Measurements from ENCODE around the gene FTCD. TPM values are rescaled to one million over a fixed set of nuclear protein-coding genes. Genes with fewer than 3 reads are reported as not detected.

FTCD gene
- total and polyA plus RNA-seq, 9 of the 15 experiments (the other 6 are each of a cell fraction or from before 2014, with no cell fraction given) = 0.11 to 1.6 (median 0.67) TPM; not detected in 5

GRCh38 chr21:46129846-46130651, 25.3 kb downstream of the FTCD start:
- Histone ChIP-seq H2AFZ (ENCODE audit: low read depth, low read length) (no peak overlapping the region), H3K9me3 (replicated peaks; ENCODE audit: control insufficient read depth, insufficient read depth, low read depth, low read length) (no peaks in the 10 kb centered on the region; the same call in 1 of the 2 replicates), H3K79me2 (ENCODE audit: control insufficient read depth, insufficient read depth, low read length) (no peaks in the 10 kb centered on the region), H3K27me3 (ENCODE audit: control insufficient read depth in 2 of 2, insufficient read depth in 2 of 2, low read length in 2 of 2) (peaks cover 46 to 71% of the 10 kb centered on the region in 2 experiments; a peak in 4 of 5 replicates), H3K27ac (ENCODE audit: extremely low read depth, low read depth, low read length) (no peak overlapping the region), H3K9me1 (ENCODE audit: control insufficient read depth, insufficient read depth, low read length) (no peaks in the 10 kb centered on the region), H3K4me1 (replicated peaks in 1 of 2; ENCODE audit: control insufficient read depth in 2 of 2, insufficient read depth in 2 of 2, low read length in 2 of 2) (peaks cover 0 to 71% of the 10 kb centered on the region in 2 experiments; a peak in 2 of 5 replicates), H3K4me2 (ENCODE audit: insufficient read depth, low read length) (no peak overlapping the region), H3K4me3 (no peak overlapping the region), H3K36me3 (ENCODE audit: control insufficient read depth, insufficient read depth, low read length) (no peaks in the 10 kb centered on the region), H4K20me1 (replicated peaks; ENCODE audit: control insufficient read depth, insufficient read depth, low read length) (peaks cover 6% of the 10 kb centered on the region; the same call in 1 of the 2 replicates), H3K9ac (ENCODE audit: insufficient read depth in 1 of 2, low read depth in 2 of 2, low read length in 2 of 2) (0 out of 4 replicates have a peak overlapping the region, but pooled peaks of 1 of the 2 experiments have one; percentile 36)
- ChIA-PET POLR2A (interaction anchor here (0.6 to 1.6 kb wide), 6 partner anchors 9 to 193 kb away, joined by 3 to 5 read pairs (median 3); no protein-coding TSS in a partner anchor), CTCF (ENCODE audit: low intra/inter-chr PET ratio) (no interaction called here)
- no peak for TF ChIP-seq ZNF655 (CRISPR knock-in tag; IDR thresholded peaks at IDR 0.05)
- no peak for TF ChIP-seq ZNF583 (CRISPR knock-in tag; IDR thresholded peaks at IDR 0.05)
- TF ChIP-seq ZNF436 (CRISPR knock-in tag; IDR thresholded peaks at IDR 0.05) = no peak
- TF ChIP-seq CC2D1A (IDR thresholded peaks at IDR 0.05) = no peak
- TF ChIP-seq MYBL2 (IDR thresholded peaks at IDR 0.05; ENCODE audit: low read depth) = no peak
- TF ChIP-seq MYBL2 (CRISPR knock-in tag; IDR thresholded peaks at IDR 0.05; ENCODE audit: borderline replicate concordance) = no peak
- TF ChIP-seq, protein P1, sequence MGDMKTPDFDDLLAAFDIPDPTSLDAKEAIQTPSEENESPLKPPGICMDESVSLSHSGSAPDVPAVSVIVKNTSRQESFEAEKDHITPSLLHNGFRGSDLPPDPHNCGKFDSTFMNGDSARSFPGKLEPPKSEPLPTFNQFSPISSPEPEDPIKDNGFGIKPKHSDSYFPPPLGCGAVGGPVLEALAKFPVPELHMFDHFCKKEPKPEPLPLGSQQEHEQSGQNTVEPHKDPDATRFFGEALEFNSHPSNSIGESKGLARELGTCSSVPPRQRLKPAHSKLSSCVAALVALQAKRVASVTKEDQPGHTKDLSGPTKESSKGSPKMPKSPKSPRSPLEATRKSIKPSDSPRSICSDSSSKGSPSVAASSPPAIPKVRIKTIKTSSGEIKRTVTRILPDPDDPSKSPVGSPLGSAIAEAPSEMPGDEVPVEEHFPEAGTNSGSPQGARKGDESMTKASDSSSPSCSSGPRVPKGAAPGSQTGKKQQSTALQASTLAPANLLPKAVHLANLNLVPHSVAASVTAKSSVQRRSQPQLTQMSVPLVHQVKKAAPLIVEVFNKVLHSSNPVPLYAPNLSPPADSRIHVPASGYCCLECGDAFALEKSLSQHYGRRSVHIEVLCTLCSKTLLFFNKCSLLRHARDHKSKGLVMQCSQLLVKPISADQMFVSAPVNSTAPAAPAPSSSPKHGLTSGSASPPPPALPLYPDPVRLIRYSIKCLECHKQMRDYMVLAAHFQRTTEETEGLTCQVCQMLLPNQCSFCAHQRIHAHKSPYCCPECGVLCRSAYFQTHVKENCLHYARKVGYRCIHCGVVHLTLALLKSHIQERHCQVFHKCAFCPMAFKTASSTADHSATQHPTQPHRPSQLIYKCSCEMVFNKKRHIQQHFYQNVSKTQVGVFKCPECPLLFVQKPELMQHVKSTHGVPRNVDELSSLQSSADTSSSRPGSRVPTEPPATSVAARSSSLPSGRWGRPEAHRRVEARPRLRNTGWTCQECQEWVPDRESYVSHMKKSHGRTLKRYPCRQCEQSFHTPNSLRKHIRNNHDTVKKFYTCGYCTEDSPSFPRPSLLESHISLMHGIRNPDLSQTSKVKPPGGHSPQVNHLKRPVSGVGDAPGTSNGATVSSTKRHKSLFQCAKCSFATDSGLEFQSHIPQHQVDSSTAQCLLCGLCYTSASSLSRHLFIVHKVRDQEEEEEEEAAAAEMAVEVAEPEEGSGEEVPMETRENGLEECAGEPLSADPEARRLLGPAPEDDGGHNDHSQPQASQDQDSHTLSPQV (IDR thresholded peaks at IDR 0.05) = no peak
- TF ChIP-seq SIRT6 (IDR thresholded peaks at IDR 0.05; ENCODE audit: low read depth, low read length) = no peak
- TF ChIP-seq, protein P2, sequence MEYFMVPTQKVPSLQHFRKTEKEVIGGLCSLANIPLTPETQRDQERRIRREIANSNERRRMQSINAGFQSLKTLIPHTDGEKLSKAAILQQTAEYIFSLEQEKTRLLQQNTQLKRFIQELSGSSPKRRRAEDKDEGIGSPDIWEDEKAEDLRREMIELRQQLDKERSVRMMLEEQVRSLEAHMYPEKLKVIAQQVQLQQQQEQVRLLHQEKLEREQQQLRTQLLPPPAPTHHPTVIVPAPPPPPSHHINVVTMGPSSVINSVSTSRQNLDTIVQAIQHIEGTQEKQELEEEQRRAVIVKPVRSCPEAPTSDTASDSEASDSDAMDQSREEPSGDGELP (CRISPR knock-in tag; IDR thresholded peaks at IDR 0.05; ENCODE audit: borderline replicate concordance) = peak; percentile 6; the same call in 1 of the 2 replicates
- FAIRE-seq (no peak), DNase-seq (ENCODE audit: extremely low read depth in 1 of 4, low spot score in 3 of 4) (no peak), ATAC-seq (no peak)
- no TSS peak for BruUV-seq (replicated peaks)
- intact Hi-C loops (cut with micrococcal nuclease) = no loop called here
- 5% methylated on average over 27 of the region's 27 CpGs for WGBS (ENCODE audit: insufficient coverage, low coverage, missing lambda C conversion rate)
- in situ Hi-C loops (cut with MboI) = no loop called here
